Endothelial cell of umbilical vein (primary cell): Measurements from ENCODE around the gene ATP2A2. TPM values are rescaled to one million over a fixed set of nuclear protein-coding genes. Genes with fewer than 3 reads are reported as not detected.

Source experiments
- BruUV-seq: library from RNA; stranded (reverse); fragments of 400-500 nt; replicated peaks from 2 replicates; lab custom pipeline; 2021; lab: Mats Ljungman, UMichigan
- CTCF ChIA-PET: fragments of 300-600, 350-600 bp; sonication (Branson Sonifier 250); formaldehyde crosslinking; loops from one replicate; lab custom pipeline; 2021; ENCODE audit warnings: antibody characterized with exemption, inconsistent platforms; lab: Charles Lee
- POLR2A ChIA-PET: fragments of 300-600, 350-600 bp; sonication (Branson Sonifier 250); formaldehyde crosslinking; loops from one replicate; lab custom pipeline; 2021; ENCODE audit warnings: antibody characterized with exemption, inconsistent platforms; lab: Charles Lee
- DNase-seq: peaks from one replicate; pipeline ENCODE4 v3.0.0-alpha.2; 2011; ENCODE audit warnings: low read depth, low spot score
- FAIRE-seq: peaks from 2 replicates; lab custom pipeline; 2011; peaks lifted over from hg19 to GRCh38; lab: Jason Lieb, UNC
- H2AFZ ChIP-seq: 2 replicates; pipeline ENCODE4 v1.6.0; 2012; ENCODE audit warnings: low read depth, low read length, control low read depth, inconsistent platforms
- H3K27ac ChIP-seq: 2 replicates; pipeline ENCODE4 v1.5.1; 2011; ENCODE audit warnings: low read depth, mild to moderate bottlenecking, control low read depth, low read length, moderate library complexity; ENCODE audit not compliant: insufficient read depth
- H3K27me3 ChIP-seq, 2 experiments: 2 replicates each; pipeline versions ENCODE4 v1.6.0 to v1.6.1; 2011; ENCODE audit warnings: low read length in 2 of 2, mixed read lengths in 1 of 2; ENCODE audit not compliant: control insufficient read depth in 2 of 2, insufficient read depth in 2 of 2
- H3K36me3 ChIP-seq, 2 experiments: 2 replicates in 1 of 2; 3 replicates in 1 of 2; pipeline ENCODE4 v1.5.1; 2011; ENCODE audit warnings: low read length in 2 of 2, mild to moderate bottlenecking in 1 of 2, moderate library complexity in 1 of 2; ENCODE audit not compliant: control insufficient read depth in 2 of 2, insufficient read depth in 2 of 2; ENCODE audit errors: extremely low read depth in 1 of 2
- H3K4me1 ChIP-seq: 3 replicates; pipeline ENCODE4 v1.5.1; 2011; ENCODE audit warnings: mild to moderate bottlenecking, low read length; ENCODE audit not compliant: control insufficient read depth, insufficient read depth; ENCODE audit errors: extremely low read depth
- H3K4me2 ChIP-seq: 2 replicates; pipeline ENCODE4 v1.6.1; 2011; ENCODE audit warnings: low read length, control low read depth, mixed read lengths; ENCODE audit not compliant: insufficient read depth
- H3K4me3 ChIP-seq, 3 experiments: fragments of 200-600 bp in 1 of 3; sonication (generic), shearing (Covaris generic) in 1 of 3; replicated peaks in 1 of 3; 2 replicates each; pipeline ENCODE4 v1.5.1; 2011 to 2016; ENCODE audit warnings: control low read depth in 3 of 3, low read length in 3 of 3, mild to moderate bottlenecking in 2 of 3, inconsistent platforms in 1 of 3, low read depth in 1 of 3, moderate library complexity in 1 of 3; ENCODE audit not compliant: insufficient read depth in 1 of 3
- H3K79me2 ChIP-seq: 2 replicates; pipeline ENCODE4 v1.6.0; 2012; ENCODE audit warnings: low read length, inconsistent platforms; ENCODE audit not compliant: control insufficient read depth, insufficient read depth
- H3K9ac ChIP-seq: replicated peaks from 2 replicates; pipeline ENCODE3; 2011; ENCODE audit warnings: low read length, control low read depth; ENCODE audit not compliant: insufficient read depth; ENCODE audit errors: extremely low read depth
- H3K9me1 ChIP-seq: replicated peaks from 3 replicates; pipeline ENCODE4 v1.6.0; 2011; ENCODE audit warnings: mild to moderate bottlenecking, low read length; ENCODE audit not compliant: control insufficient read depth, insufficient read depth; ENCODE audit errors: extremely low read depth
- H3K9me3 ChIP-seq: replicated peaks from 2 replicates; pipeline ENCODE4 v1.5.1; 2012; ENCODE audit warnings: low read length, inconsistent platforms; ENCODE audit not compliant: control insufficient read depth, insufficient read depth
- H4K20me1 ChIP-seq: replicated peaks from 2 replicates; pipeline ENCODE3; 2011; ENCODE audit warnings: mild to moderate bottlenecking, low read length; ENCODE audit not compliant: control insufficient read depth, insufficient read depth; ENCODE audit errors: extremely low read depth
- CTCF ChIP-seq, 2 donors: IDR thresholded peaks; 1 replicate in 1 of 2; 2 replicates in 1 of 2; pipeline ENCODE4 v1.5.1; 2011; ENCODE audit warnings: low read length in 2 of 2, mild to moderate bottlenecking in 2 of 2, moderate library complexity in 2 of 2, control low read depth in 1 of 2, inconsistent platforms in 1 of 2, low read depth in 1 of 2; ENCODE audit not compliant: insufficient read depth in 1 of 2; ENCODE audit errors: extremely low read depth in 1 of 2
- EZH2 ChIP-seq: IDR thresholded peaks from 2 replicates; pipeline ENCODE4 v1.6.1; 2012; ENCODE audit warnings: borderline replicate concordance, low read depth, mild to moderate bottlenecking, moderate library complexity, low read length, inconsistent platforms; ENCODE audit not compliant: severe bottlenecking
- FOS ChIP-seq: IDR thresholded peaks from 2 replicates; pipeline ENCODE4 v1.6.1; 2011; ENCODE audit warnings: mild to moderate bottlenecking, low read length, moderate library complexity, borderline replicate concordance; ENCODE audit not compliant: insufficient read depth
- GATA2 ChIP-seq: IDR thresholded peaks from 2 replicates; pipeline ENCODE4 v1.7.0; 2011; ENCODE audit warnings: low read depth, mild to moderate bottlenecking, moderate library complexity, mixed read lengths, low read length; ENCODE audit not compliant: insufficient read length, insufficient read depth
- JUN ChIP-seq: IDR thresholded peaks from 2 replicates; pipeline ENCODE4 v1.6.1; 2011; ENCODE audit warnings: borderline replicate concordance, low read depth; ENCODE audit not compliant: insufficient read length, insufficient read depth
- MAX ChIP-seq: IDR thresholded peaks from 2 replicates; pipeline ENCODE4 v1.6.1; 2011; ENCODE audit not compliant: insufficient read depth, insufficient read length
- MYC ChIP-seq: IDR thresholded peaks from one replicate; pipeline ENCODE4 v1.6.1; 2011; ENCODE audit warnings: mild to moderate bottlenecking, low read depth, low read length
- POLR2A ChIP-seq: IDR thresholded peaks from 2 replicates; pipeline ENCODE4 v1.6.1; 2012; ENCODE audit warnings: low read depth, mild to moderate bottlenecking, control low read depth, low read length
- POLR2AphosphoS5 ChIP-seq: IDR thresholded peaks from 2 replicates; pipeline ENCODE4 v1.6.1; 2012; ENCODE audit warnings: low read depth, mild to moderate bottlenecking, control low read depth, low read length, moderate library complexity; ENCODE audit not compliant: insufficient read depth
- dilution Hi-C: fragments of 300-500 bp; cut with MboI; formaldehyde crosslinking; loops from one replicate; pipeline ENCODE4 v1.15.0; 2019; ENCODE audit warnings: low sequenced_read_pairs; ENCODE audit not compliant: extremely low pct_ligation_motif_present
- intact Hi-C: fragments of 100-400 bp; cut with micrococcal nuclease; formaldehyde crosslinking; loops from one replicate; pipeline ENCODE4 v1.10.0; 2022
- polyA plus RNA-seq, 4 experiments: library from polyadenylated mRNA; depleted of rRNA in 3 of 4; stranded (reverse) in 3 of 4; unstranded in 1 of 4; fragments of >200 nt; gene quantifications; 2 replicates each; pipeline versions ENCODE4 v1.2.1 to v1.2.3, GENCODE V29; 2011 to 2012; ENCODE audit warnings: missing spikeins in 1 of 4
- total RNA-seq: library from RNA; stranded (reverse); gene quantifications from 2 replicates; pipeline ENCODE4 v1.2.3, GENCODE V29; 2021

The ATP2A2 gene
- total and polyA plus RNA-seq, 2 donors (not counting 3 experiments of a cell fraction or from before 2014, with no cell fraction given), result 102 to 239 TPM

GRCh38 chr12:110243227-110243626, 37.8 kb upstream of the ATP2A2 start:
- H3K9me3 ChIP-seq, result no peaks in the 10 kb centered on the region
- BruUV-seq, result no TSS peak
- no peak for TF ChIP-seq GATA2
- TF ChIP-seq JUN, result no peak
- TF ChIP-seq POLR2AphosphoS5, result no peak
- TF ChIP-seq MAX, result no peak
- no peak for TF ChIP-seq FOS
- no peak for TF ChIP-seq CTCF (IDR thresholded peaks at IDR 0.05; ENCODE audit: extremely low read depth in 1 of 2, insufficient read depth in 1 of 2, low read depth in 1 of 2, low read length in 2 of 2)
- no peak for TF ChIP-seq EZH2
- no peak for TF ChIP-seq MYC
- no peak for TF ChIP-seq POLR2A
- no peak overlapping the region for H2AFZ ChIP-seq
- no peaks in the 10 kb centered on the region for H3K9me1 ChIP-seq
- dilution Hi-C loops (no loop called here), intact Hi-C loops (no loop called here)
- H4K20me1 ChIP-seq, result no peaks in the 10 kb centered on the region
- no peaks in the 10 kb centered on the region for H3K4me1 ChIP-seq
- no peak for FAIRE-seq
- ChIA-PET POLR2A (no interaction called here), CTCF (interaction anchor here (0.9 to 4.6 kb wide), 3 partner anchors 14 to 141 kb away, joined by 3 to 26 read pairs (median 4); no protein-coding TSS in a partner anchor)
- no peak overlapping the region for H3K4me3 ChIP-seq
- no peak overlapping the region for H3K4me2 ChIP-seq
- no peak overlapping the region for H3K9ac ChIP-seq
- H3K27me3 ChIP-seq, result no peaks in the 10 kb centered on the region
- DNase-seq, result no peak
- no peak overlapping the region for H3K27ac ChIP-seq
- no peaks in the 10 kb centered on the region for H3K36me3 ChIP-seq
- no peaks in the 10 kb centered on the region for H3K79me2 ChIP-seq
